RWPE2 (cell line): Measurements from ENCODE around the gene GP9.

Experiments used
- ATAC-seq: fragments of 200-7000 bp; cut with Tn5 transposase; 3 replicates; pipeline ENCODE4 v1.9.1; 2021; ENCODE audit warnings: low read depth
- DNase-seq: peaks from one replicate; pipeline ENCODE4 v3.0.0-alpha.2; 2020; ENCODE audit warnings: low spot score
- H3K27ac ChIP-seq: fragments of 450-650 bp; 2 replicates; pipeline ENCODE4 v1.5.1; 2017; ENCODE audit warnings: mild to moderate bottlenecking; ENCODE audit not compliant: poor library complexity, severe bottlenecking
- H3K27me3 ChIP-seq: fragments of 250-450 bp; sonication (Bioruptor Pico); 2 replicates; pipeline ENCODE4 v1.5.1; 2021; ENCODE audit warnings: mild to moderate bottlenecking, moderate library complexity; ENCODE audit not compliant: insufficient read depth, poor library complexity, severe bottlenecking
- H3K36me3 ChIP-seq: fragments of 250-450 bp; sonication (Bioruptor Pico); 2 replicates; pipeline ENCODE4 v1.5.1; 2020; ENCODE audit warnings: low read depth, mild to moderate bottlenecking, moderate library complexity
- H3K4me1 ChIP-seq: fragments of 250-450 bp; sonication (Bioruptor Pico); 2 replicates; pipeline ENCODE4 v1.5.1; 2021; ENCODE audit warnings: mild to moderate bottlenecking, moderate library complexity; ENCODE audit not compliant: insufficient read depth, poor library complexity, severe bottlenecking
- H3K4me3 ChIP-seq: fragments of 250-450 bp; sonication (Bioruptor Pico); 2 replicates; pipeline ENCODE4 v1.5.1; 2021; ENCODE audit warnings: mild to moderate bottlenecking, moderate library complexity; ENCODE audit not compliant: severe bottlenecking
- H3K9me3 ChIP-seq: fragments of 250-450 bp; sonication (Bioruptor Pico); 2 replicates; pipeline ENCODE4 v1.5.1; 2021; ENCODE audit warnings: mild to moderate bottlenecking, moderate library complexity; ENCODE audit not compliant: severe bottlenecking
- CTCF ChIP-seq: fragments of 450-650 bp; IDR thresholded peaks from one replicate; pipeline ENCODE4 v1.5.1; 2017; ENCODE audit warnings: mild to moderate bottlenecking, moderate library complexity; ENCODE audit not compliant: poor library complexity, severe bottlenecking

GP9 gene

GRCh38 chr3:129040039-129040336 is 20.6 kb upstream of the GP9 start:
- DNase-seq (no peak), ATAC-seq (no peak)
- Histone ChIP-seq H3K36me3 (no peaks in the 10 kb centered on the region), H3K27ac (no peak overlapping the region), H3K9me3 (no peaks in the 10 kb centered on the region), H3K4me1 (no peaks in the 10 kb centered on the region), H3K27me3 (no peaks in the 10 kb centered on the region), H3K4me3 (no peak overlapping the region)
- no peak for TF ChIP-seq CTCF

GRCh38 chr3:129040579-129041300 is 19.8 kb upstream of the GP9 start:
- H3K27me3 ChIP-seq = no peaks in the 10 kb centered on the region
- H3K27ac ChIP-seq = no peak overlapping the region
- ATAC-seq = no peak
- no peak for DNase-seq
- no peak for TF ChIP-seq CTCF
- H3K4me3 ChIP-seq = no peak overlapping the region
- H3K9me3 ChIP-seq = no peaks in the 10 kb centered on the region
- H3K4me1 ChIP-seq = no peaks in the 10 kb centered on the region
- no peaks in the 10 kb centered on the region for H3K36me3 ChIP-seq

GRCh38 chr3:129045675-129046036 is 14.9 kb upstream of the GP9 start:
- DNase-seq = no peak

GRCh38 chr3:129046037-129046731 is 14.4 kb upstream of the GP9 start:
- Histone ChIP-seq H3K9me3 (no peaks in the 10 kb centered on the region), H3K4me3 (no peak overlapping the region), H3K27ac (no peak overlapping the region), H3K36me3 (no peaks in the 10 kb centered on the region), H3K4me1 (no peaks in the 10 kb centered on the region), H3K27me3 (peaks cover 7% of the 10 kb centered on the region)
- DNase-seq = peak; percentile 50
- no peak for TF ChIP-seq CTCF
- ATAC-seq = no peak

More at GRCh38 chr3:129045675-129046036, 14.9 kb upstream of the GP9 start:
- no peaks in the 10 kb centered on the region for H3K4me1 ChIP-seq
- TF ChIP-seq CTCF = no peak
- H3K9me3 ChIP-seq = no peaks in the 10 kb centered on the region
- H3K27me3 ChIP-seq = peaks cover 7% of the 10 kb centered on the region
- no peak for ATAC-seq
- no peak overlapping the region for H3K27ac ChIP-seq
- H3K36me3 ChIP-seq = no peaks in the 10 kb centered on the region
- no peak overlapping the region for H3K4me3 ChIP-seq
